Measurements from ENCODE around the gene HMGN4.
"Not testable (repeated sequence)": the region's sequence is repeated elsewhere in the genome, so short reads cannot be mapped to it uniquely, and the experiment has no call there.

Gene HMGN4

GRCh38 chr6:26502165-26502564 is 36.0 kb upstream of the HMGN4 start:
- Histone ChIP-seq H3K4me3 (ENCODE audit: low read depth in 1 of 5, low read length in 5 of 5) (peak overlapping the region in 1 of 5 donors; percentile 61), H3K9me3 (ENCODE audit: control insufficient read depth in 5 of 5, low read length in 5 of 5) (no peaks in the 10 kb centered on the region), H3K27ac (ENCODE audit: low read depth, low read length) (no peak overlapping the region), H3K9ac (ENCODE audit: low read length in 5 of 5) (no peak overlapping the region), H3K4me1 (ENCODE audit: control insufficient read depth in 5 of 5, insufficient read depth in 5 of 5, low read length in 5 of 5) (peaks cover 0 to 12% (median 10%) of the 10 kb centered on the region in 5 donors), H3K27me3 (ENCODE audit: control insufficient read depth in 5 of 5, insufficient read depth in 4 of 5, low read length in 5 of 5) (peaks cover 4 to 12% (median 11%) of the 10 kb centered on the region in 5 donors), H3K36me3 (ENCODE audit: control insufficient read depth in 5 of 5, insufficient read depth in 5 of 5, low read length in 5 of 5) (no peaks in the 10 kb centered on the region)

- Histone ChIP-seq H3K4me1 (ENCODE audit: control insufficient read depth in 5 of 5, insufficient read depth in 5 of 5, low read length in 5 of 5) (peaks cover 0 to 12% (median 10%) of the 10 kb centered on the region in 5 donors), H3K9ac (ENCODE audit: low read length in 5 of 5) (no peak overlapping the region), H3K36me3 (ENCODE audit: control insufficient read depth in 5 of 5, insufficient read depth in 5 of 5, low read length in 5 of 5) (no peaks in the 10 kb centered on the region), H3K9me3 (ENCODE audit: control insufficient read depth in 5 of 5, low read length in 5 of 5) (no peaks in the 10 kb centered on the region), H3K4me3 (ENCODE audit: low read depth in 1 of 5, low read length in 5 of 5) (no peak overlapping the region), H3K27ac (ENCODE audit: low read depth, low read length) (no peak overlapping the region), H3K27me3 (ENCODE audit: control insufficient read depth in 5 of 5, insufficient read depth in 4 of 5, low read length in 5 of 5) (peaks cover 4 to 12% (median 11%) of the 10 kb centered on the region in 5 donors)
Measured at GRCh38 chr6:26502626-26503025, 35.5 kb upstream of the HMGN4 start.

GRCh38 chr6:26507658-26508057 is 30.5 kb upstream of the HMGN4 start:
- Histone ChIP-seq H3K27me3 (ENCODE audit: control insufficient read depth in 5 of 5, insufficient read depth in 4 of 5, low read length in 5 of 5) (no peaks in the 10 kb centered on the region), H3K4me3 (ENCODE audit: low read depth in 1 of 5, low read length in 5 of 5) (no peak overlapping the region), H3K9me3 (ENCODE audit: control insufficient read depth in 5 of 5, low read length in 5 of 5) (no peaks in the 10 kb centered on the region), H3K4me1 (ENCODE audit: control insufficient read depth in 5 of 5, insufficient read depth in 5 of 5, low read length in 5 of 5) (no peaks in the 10 kb centered on the region), H3K9ac (ENCODE audit: low read length in 5 of 5) (no peak overlapping the region), H3K27ac (ENCODE audit: low read depth, low read length) (no peak overlapping the region), H3K36me3 (ENCODE audit: control insufficient read depth in 5 of 5, insufficient read depth in 5 of 5, low read length in 5 of 5) (no peaks in the 10 kb centered on the region)

- H3K4me3 ChIP-seq (ENCODE audit: low read depth in 1 of 5, low read length in 5 of 5); H3K27ac ChIP-seq (ENCODE audit: low read depth, low read length); H3K36me3 ChIP-seq (ENCODE audit: control insufficient read depth in 5 of 5, insufficient read depth in 5 of 5, low read length in 5 of 5); H3K27me3 ChIP-seq (ENCODE audit: control insufficient read depth in 5 of 5, insufficient read depth in 4 of 5, low read length in 5 of 5); H3K9ac ChIP-seq (ENCODE audit: low read length in 5 of 5); H3K9me3 ChIP-seq (ENCODE audit: control insufficient read depth in 5 of 5, low read length in 5 of 5); H3K4me1 ChIP-seq (ENCODE audit: control insufficient read depth in 5 of 5, insufficient read depth in 5 of 5, low read length in 5 of 5): not testable (repeated sequence)
Measured at GRCh38 chr6:26511033-26511432, 27.1 kb upstream of the HMGN4 start.

GRCh38 chr6:26514984-26515383 is 23.2 kb upstream of the HMGN4 start:
- Histone ChIP-seq H3K27ac (ENCODE audit: low read depth, low read length) (no peak overlapping the region), H3K9me3 (ENCODE audit: control insufficient read depth in 5 of 5, low read length in 5 of 5) (no peaks in the 10 kb centered on the region), H3K4me3 (ENCODE audit: low read depth in 1 of 5, low read length in 5 of 5) (no peak overlapping the region), H3K36me3 (ENCODE audit: control insufficient read depth in 5 of 5, insufficient read depth in 5 of 5, low read length in 5 of 5) (no peaks in the 10 kb centered on the region), H3K4me1 (ENCODE audit: control insufficient read depth in 5 of 5, insufficient read depth in 5 of 5, low read length in 5 of 5) (peaks cover 0 to under 1% (median 0%) of the 10 kb centered on the region in 5 donors), H3K27me3 (ENCODE audit: control insufficient read depth in 5 of 5, insufficient read depth in 4 of 5, low read length in 5 of 5) (no peaks in the 10 kb centered on the region), H3K9ac (ENCODE audit: low read length in 5 of 5) (no peak overlapping the region)

GRCh38 chr6:26516481-26517427 is 21.4 kb upstream of the HMGN4 start:
- Histone ChIP-seq H3K27ac (ENCODE audit: low read depth, low read length) (no peak overlapping the region), H3K9me3 (ENCODE audit: control insufficient read depth in 5 of 5, low read length in 5 of 5) (no peaks in the 10 kb centered on the region), H3K36me3 (ENCODE audit: control insufficient read depth in 5 of 5, insufficient read depth in 5 of 5, low read length in 5 of 5) (no peaks in the 10 kb centered on the region), H3K9ac (ENCODE audit: low read length in 5 of 5) (no peak overlapping the region), H3K4me3 (ENCODE audit: low read depth in 1 of 5, low read length in 5 of 5) (no peak overlapping the region), H3K4me1 (ENCODE audit: control insufficient read depth in 5 of 5, insufficient read depth in 5 of 5, low read length in 5 of 5) (peaks cover 3 to 9% (median 4%) of the 10 kb centered on the region in 5 donors), H3K27me3 (ENCODE audit: control insufficient read depth in 5 of 5, insufficient read depth in 4 of 5, low read length in 5 of 5) (no peaks in the 10 kb centered on the region)

- no peak overlapping the region for H3K27ac ChIP-seq (ENCODE audit: low read depth, low read length)
- peaks cover 3 to 25% (median 19%) of the 10 kb centered on the region in 5 donors for H3K4me1 ChIP-seq (ENCODE audit: control insufficient read depth in 5 of 5, insufficient read depth in 5 of 5, low read length in 5 of 5)
- no peak overlapping the region for H3K9ac ChIP-seq (ENCODE audit: low read length in 5 of 5)
- no peak overlapping the region for H3K4me3 ChIP-seq (ENCODE audit: low read depth in 1 of 5, low read length in 5 of 5)
- H3K9me3 ChIP-seq (ENCODE audit: control insufficient read depth in 5 of 5, low read length in 5 of 5): no peaks in the 10 kb centered on the region
- H3K36me3 ChIP-seq (ENCODE audit: control insufficient read depth in 5 of 5, insufficient read depth in 5 of 5, low read length in 5 of 5): no peaks in the 10 kb centered on the region
- H3K27me3 ChIP-seq (ENCODE audit: control insufficient read depth in 5 of 5, insufficient read depth in 4 of 5, low read length in 5 of 5): no peaks in the 10 kb centered on the region
Measured at GRCh38 chr6:26519359-26519758, 18.8 kb upstream of the HMGN4 start.

GRCh38 chr6:26520237-26520849 is 17.8 kb upstream of the HMGN4 start:
- H3K4me3 ChIP-seq (ENCODE audit: low read depth in 1 of 5, low read length in 5 of 5): peak overlapping the region; percentile 55 to 79 (median 73)
- H3K36me3 ChIP-seq (ENCODE audit: control insufficient read depth in 5 of 5, insufficient read depth in 5 of 5, low read length in 5 of 5): no peaks in the 10 kb centered on the region
- H3K27ac ChIP-seq (ENCODE audit: low read depth, low read length): peak overlapping the region; percentile 81
- peak overlapping the region in 3 of 5 donors; percentile 17 to 64 (median 49) for H3K9ac ChIP-seq (ENCODE audit: low read length in 5 of 5)
- no peaks in the 10 kb centered on the region for H3K27me3 ChIP-seq (ENCODE audit: control insufficient read depth in 5 of 5, insufficient read depth in 4 of 5, low read length in 5 of 5)
- H3K4me1 ChIP-seq (ENCODE audit: control insufficient read depth in 5 of 5, insufficient read depth in 5 of 5, low read length in 5 of 5): peaks cover 3 to 25% (median 19%) of the 10 kb centered on the region in 5 donors
- H3K9me3 ChIP-seq (ENCODE audit: control insufficient read depth in 5 of 5, low read length in 5 of 5): no peaks in the 10 kb centered on the region

GRCh38 chr6:26520850-26521599 is 17.1 kb upstream of the HMGN4 start:
- no peaks in the 10 kb centered on the region for H3K9me3 ChIP-seq (ENCODE audit: control insufficient read depth in 5 of 5, low read length in 5 of 5)
- peak overlapping the region; percentile 71 to 87 (median 80) for H3K4me3 ChIP-seq (ENCODE audit: low read depth in 1 of 5, low read length in 5 of 5)
- peak overlapping the region; percentile 90 for H3K27ac ChIP-seq (ENCODE audit: low read depth, low read length)
- no peaks in the 10 kb centered on the region for H3K27me3 ChIP-seq (ENCODE audit: control insufficient read depth in 5 of 5, insufficient read depth in 4 of 5, low read length in 5 of 5)
- H3K9ac ChIP-seq (ENCODE audit: low read length in 5 of 5): peak overlapping the region; percentile 28 to 93 (median 80)
- peaks cover 3 to 25% (median 19%) of the 10 kb centered on the region in 5 donors for H3K4me1 ChIP-seq (ENCODE audit: control insufficient read depth in 5 of 5, insufficient read depth in 5 of 5, low read length in 5 of 5)
- no peaks in the 10 kb centered on the region for H3K36me3 ChIP-seq (ENCODE audit: control insufficient read depth in 5 of 5, insufficient read depth in 5 of 5, low read length in 5 of 5)

Measured in subcutaneous abdominal adipose tissue (tissue), 5 donors.